ENCODE measurements around the gene URM1.

Gene URM1

DNA sequence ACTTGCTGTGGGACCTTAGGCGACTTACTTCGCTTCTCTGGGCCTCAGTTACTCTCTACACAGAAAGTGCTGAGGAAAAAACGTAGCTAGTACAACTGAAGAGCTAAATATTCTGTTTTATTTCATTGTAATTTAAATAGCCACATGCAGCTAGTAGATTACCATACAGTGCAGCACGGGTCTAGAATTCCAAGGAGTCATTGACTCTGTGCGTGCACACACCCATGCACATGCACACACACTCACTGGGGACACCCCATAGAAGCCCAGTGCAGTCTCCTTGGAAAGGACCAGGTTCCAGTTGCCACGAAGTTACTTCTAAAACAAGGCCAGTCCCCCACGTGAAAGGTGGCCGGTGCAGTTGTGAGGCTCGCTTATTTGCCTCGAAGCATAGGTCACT lies 17.0 kb downstream of the URM1 start:
- DNase-seq: no peak

DNA sequence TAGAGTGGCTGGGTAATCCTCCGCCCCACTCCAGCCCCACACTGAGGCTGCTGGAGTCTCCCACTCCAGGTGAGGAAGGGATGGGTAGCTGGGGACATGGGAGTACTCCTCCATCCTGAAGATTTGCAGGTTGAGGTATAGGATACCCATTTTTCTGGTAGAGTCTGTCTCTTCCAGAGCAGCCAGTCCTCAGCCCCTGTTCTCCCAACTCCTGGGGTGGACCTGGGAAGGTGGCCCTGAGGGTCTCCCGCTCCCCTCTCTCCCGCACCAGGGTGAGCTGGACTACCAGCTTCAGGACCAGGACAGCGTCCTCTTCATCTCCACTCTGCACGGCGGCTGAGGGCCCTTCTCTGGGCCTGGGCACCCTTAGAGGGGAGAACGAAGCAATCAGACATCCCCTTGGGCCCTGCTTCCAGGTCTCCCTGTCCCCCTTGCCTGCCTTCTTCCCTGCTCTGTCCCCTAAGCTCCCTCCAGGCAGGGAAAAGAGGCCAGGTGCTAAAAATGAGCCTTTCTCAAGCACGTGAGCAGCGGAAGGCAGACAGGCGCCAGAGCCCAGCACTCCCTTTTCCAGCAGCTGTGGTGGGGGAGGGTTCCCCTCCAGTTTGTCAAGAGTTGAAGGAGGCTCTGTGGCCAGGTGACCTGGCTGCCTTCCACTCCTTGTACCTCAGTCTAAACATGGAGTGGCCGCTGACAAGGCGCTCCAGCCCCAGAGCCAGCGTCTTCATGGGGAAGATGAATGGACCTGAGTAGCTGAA lies 18.4 kb downstream of the URM1 start:
- no peak for DNase-seq

DNA sequence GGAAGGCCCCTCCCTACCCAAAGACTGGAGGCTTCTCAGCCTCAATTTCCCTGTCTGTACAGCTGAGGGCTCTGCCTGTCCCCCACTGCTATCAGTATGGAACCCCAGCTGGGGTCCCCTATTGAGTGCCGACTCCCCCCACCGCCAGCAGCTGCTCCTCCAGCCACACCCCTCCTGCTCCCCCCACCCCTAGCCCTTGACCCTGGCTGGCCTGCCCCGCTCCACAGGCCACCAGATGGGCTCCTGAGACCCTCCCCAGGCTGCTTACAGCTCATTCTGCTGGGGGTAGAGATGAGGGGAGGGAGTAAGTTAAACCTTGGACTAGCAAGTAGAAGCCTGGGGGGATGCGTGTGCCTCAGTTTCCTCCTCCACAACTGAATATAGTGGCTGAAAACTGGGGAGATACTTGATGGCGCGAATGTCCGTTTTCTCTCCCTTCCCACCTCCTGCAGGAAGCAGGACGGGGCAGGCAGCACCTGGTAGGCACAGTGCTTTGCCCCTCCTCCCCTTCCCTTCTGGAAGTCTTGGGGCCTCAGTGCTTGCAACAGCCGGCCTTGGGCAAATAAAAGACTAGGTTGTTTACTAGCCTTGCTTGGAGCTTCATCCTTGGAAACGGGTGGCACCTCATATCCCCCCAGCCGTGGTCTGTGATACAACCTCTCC lies 19.1 kb downstream of the URM1 start:
- DNase-seq: no peak

DNA sequence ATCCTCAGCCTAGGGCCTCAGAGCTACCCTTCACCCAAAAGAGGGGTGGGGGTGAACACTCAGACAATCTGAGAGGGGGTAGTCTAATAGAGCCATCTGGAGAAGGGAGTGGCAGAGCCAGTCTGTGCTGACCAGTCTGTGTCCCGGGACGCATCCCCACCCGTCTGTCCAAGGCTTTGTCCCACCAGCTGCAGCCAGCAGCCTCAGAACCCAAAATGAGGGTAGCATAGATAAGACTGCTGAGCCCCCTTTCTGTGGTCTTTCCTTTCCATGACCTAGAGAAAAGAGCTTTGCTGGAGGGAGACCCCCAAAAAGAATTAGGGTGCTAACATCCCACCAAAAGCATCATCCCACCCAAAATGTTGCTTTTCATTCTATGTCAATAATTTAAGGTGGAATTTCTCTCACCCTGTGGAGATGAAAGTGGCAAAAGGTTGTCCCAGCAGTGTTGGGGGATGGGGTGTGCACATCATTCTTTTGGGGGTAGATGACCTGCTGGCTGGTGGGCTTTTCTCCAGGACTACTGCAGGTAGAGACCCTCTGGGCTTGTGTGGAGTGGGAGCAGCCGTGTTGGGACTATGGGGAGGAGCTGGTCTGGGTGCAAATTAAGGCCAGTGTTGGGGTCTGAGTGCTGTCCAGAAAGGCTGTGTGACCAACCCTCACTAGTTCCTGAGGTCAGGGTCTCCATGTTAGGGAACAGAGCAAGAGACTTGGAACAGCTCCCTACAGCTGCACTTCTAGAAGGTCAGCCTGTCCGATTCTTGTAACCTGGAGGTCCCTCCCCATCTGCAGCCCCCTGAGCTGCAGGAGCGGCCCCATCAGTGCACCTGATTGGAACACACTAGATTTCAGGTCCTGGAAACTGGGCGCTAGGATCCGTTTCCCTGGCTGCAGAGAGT lies 19.9 kb downstream of the URM1 start:
- DNase-seq: no peak

DNA sequence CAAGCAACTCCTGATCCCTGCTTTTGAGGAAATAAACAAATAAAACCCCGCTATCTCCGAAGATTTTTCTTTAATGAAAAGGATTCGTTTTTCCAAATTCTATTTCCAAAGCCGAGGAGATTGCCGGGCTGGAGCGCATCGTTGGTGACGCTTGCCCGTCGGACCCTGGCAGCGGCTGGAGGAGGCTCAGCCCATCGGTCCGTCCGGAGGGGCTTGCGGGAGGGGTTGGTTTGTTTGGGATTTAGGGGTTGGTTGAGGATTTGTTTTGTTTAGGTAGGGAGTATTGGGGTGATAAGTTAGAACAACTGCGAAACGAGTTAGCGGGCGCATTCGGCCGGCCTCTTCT lies 20.8 kb downstream of the URM1 start:
- DNase-seq: no peak

DNA sequence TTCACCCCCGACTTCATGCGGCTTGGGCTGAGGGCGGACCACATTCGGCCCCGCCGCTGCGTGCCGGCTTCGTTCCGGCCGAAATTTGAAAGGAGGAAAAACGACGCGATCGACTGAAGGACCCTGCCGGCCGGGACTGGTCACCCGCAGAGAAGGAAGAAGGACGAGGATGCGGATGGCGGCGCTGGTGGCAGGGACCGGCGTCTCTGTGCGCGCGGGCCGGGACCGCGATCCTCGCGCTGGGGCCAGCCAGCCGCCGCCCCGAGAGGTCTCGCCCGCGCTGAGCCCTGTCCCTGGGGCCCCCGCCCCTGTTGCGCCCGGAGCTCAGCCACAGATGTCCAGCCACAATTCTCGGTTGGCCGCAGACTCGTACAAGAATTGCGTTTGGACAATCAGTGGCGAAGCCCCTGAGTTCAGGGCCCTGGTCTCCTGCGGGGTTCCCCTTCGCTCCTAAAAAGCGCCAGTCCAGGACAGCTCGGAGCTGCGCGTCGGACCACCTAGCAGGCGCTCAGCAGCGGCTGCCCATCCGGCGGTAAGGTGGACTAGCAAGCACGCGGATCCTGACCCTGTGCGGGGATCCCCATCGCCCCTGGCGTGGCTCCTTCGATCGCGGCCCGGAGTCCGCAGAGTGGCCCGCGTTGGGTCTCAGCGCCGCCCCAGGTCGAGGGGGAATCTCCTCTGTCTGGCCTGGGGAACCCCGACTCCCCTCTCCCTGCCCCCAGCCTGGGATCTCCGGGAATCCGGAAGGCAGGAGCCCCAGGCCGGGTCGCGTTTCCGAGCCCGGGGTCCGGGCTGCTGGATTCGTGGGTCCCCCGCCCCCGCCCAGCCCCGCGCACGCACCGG lies 21.3 kb downstream of the URM1 start:
- no peak for DNase-seq

DNA sequence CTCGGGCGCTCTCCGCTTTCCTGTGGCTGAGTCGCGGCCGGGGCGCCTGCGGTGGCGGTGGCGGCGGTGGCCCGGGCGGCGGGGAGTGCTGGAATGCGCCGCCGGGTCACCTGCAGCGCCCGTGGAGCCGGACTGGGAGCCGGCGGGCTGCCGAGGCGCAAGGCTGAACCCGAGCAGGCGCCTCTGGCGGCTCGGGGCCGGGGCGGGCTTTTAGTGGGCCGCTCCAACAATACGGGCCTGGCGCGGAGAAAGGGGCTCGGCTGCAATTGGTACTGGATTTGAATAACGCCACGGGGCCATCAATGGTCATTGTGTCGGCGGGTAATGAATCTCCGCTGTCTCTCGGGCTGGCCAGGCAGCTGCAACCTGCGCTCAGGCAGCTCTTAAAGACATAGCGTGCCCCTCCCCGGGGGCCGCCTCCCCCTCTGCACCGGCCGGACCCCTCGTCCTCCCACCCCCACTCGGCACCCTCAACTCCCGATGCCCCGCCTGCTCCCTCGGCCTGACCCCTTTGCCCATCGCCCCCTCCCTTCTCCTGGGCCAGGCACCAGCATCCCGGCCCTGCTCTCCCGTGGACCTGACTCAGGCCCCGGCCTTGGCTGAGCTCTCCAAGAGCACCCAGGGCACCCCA lies 22.1 kb downstream of the URM1 start:
- DNase-seq: no peak

DNA sequence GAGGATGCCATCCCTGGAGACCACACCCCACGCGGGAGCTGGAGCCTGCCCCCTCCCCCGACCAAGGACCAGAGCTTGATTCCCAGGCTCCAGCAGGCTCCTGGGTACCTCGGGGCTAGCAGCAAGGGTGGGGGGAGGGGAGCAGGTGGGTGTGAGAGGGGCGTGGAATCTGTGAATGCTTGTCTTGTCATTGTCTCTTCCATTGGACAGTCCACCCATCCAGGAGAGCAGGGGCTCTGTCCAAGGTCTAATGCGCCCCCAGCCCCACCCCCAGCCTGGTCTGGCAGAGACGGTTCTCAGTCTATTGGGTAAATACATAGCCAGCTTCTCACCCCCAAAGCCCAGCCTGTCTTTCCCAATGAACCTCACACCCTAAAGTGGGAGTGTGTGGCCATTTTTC lies 22.8 kb downstream of the URM1 start:
- DNase-seq: no peak

DNA sequence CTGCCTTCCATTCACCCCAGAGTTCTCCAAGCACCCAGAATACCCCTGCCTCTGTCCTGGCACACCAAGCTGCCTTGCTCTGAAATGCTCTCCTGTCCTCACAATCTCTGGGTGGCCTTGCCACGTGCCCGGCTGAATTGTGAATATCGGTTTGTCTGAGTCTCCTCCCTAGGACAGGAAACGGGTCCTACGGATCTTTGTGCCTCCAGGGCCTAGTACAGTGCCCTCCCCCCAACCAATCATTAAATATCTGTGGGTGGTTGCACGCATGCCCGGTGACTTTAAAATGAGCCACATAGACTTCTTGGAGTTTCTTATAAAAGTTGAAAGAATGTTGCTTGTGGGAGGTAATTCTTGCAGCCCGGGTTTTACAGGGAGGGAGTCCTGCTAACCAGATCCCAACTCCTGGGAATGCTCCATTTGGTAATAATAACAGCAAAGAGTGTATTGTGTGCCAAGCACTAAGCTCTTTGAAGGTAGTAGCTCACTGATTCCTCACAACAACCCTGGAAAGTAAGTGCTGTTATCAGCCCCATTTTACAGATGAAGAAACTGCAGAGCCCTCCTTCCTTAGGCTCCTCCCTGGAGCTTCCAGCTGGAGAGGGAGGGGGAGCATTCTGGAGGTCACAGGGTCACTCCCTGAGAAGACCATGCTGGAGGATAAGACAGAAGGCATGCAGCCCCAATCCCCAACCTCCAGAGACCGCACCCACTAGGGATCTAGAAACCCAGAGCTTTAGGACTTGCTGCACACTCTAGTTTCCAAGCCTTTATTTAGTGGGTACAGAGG lies 23.4 kb downstream of the URM1 start:
- no peak for DNase-seq

DNA sequence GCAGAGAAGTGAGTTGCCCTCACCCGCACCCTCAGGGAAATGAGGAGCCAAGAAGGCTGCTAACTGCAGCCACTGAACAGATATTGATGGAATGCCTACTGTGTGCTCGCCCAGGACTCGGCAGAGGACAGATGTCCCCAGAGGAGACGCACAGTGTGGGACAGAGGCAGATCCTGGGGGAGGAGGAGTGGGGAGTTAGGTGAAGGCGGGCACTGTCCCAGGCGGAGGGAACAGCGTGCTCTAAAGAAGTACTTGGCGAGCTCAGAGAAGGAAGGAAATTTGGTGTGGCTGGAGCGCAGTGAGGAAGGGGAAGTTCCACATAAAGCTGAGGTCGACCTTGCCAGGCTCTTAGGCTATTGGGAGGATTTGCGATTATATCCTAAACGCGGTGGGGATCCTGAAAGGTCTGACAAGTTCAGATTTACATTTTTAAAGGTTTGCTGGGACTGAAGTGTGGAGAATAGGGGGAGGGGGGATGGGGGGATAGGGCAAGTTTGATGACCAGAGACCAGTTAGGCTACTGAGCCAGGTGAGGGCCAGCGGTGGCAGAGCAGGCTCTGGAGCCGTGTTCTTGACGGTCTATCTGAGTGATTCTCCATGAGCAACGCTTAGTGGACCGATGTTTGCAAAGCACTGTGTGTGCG lies 25.9 kb downstream of the URM1 start:
- no peak for DNase-seq

DNA sequence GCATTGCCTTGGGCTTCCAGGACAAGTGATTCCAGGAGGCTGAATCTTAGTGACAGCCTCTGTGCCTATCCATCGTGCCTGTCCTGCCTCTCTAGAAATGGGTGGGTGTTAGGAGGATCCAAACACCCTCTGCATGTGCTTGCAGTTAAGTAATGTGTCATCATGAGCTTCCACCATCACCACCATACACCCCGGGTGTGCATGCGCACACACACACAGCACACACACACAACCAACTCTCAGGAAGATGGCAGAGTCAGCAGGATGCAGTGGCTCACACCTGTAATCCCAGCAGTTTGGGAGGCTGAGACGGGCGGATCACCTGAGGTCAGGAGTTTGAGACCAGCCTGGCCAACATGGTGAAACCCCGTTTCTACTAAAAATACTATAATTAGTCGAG lies 26.7 kb downstream of the URM1 start:
- DNase-seq: no peak

DNA sequence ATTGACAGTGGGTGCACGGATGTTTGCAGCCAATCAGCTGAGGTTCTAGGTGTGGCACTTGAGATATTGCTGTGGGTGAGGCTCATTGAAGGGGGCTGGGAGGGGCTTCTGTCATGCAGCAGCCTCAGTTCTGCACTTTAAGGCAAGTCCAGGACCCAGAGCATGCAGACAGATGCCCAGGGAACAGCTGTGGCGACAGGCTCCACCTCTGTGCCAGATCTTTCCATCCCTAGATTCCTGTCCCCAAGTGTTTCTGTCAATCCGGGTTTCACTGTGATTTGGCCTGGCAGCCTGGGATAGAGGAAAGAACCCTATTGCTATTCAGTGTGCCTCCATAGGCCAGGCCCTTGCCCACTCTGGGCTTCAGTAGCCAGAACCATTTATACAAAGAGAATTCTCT lies 28.7 kb downstream of the URM1 start:
- no peak for DNase-seq

DNA sequence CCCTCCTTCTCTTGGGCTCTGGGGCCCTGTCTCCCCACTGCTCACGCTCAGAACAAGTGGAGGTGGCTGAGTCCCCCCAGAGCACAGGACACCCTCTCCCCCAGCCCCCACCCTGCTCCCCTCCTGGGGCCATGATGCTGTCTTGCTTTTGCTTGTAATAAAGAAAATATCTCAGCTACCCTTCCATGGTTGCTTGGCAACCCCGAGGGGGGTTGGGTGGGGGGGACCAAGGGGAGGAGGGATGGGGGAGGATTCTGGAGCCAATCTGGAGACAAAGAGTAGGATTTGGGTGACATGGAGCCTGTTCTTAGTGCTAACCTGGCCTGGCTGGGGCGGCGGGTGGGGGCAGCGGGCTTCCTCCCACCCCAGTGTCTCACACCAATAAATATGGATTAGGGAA lies 33.4 kb downstream of the URM1 start:
- no peak for DNase-seq

DNA sequence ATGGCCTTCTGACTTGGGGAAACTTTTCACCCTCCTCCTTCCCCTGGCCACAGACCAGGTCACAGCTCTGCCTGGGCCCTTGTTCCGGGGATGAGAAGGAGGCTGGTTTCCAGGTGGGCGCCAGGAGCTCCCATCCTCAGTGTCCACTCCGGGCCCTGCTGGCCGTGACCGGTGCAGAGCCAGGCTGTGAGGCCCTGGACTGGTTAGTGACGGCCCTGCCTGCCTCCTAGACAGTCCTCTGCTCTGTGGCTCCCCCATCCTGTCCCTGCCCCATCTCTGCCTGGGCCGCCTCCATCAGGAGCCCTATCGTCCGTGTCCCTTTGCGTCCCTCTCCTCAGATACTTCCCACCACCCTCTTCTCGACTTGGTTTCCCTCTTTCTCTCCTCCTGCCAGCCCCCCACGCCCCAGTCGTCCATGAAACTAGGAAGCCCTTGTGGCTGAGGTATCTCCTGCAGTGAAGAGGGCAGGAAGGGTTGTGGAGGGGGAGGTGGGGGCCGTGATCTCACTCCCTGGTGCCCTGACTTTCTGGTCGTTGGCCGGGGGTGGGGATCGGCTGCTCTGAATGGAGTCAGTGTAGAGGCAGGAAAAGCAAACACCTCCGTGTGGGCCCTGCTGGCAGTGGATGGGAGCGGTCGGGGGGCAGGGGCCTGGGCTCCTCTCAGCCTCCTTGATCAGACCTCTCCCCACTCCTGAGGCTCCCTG lies 34.1 kb downstream of the URM1 start:
- DNase-seq: no peak

DNA sequence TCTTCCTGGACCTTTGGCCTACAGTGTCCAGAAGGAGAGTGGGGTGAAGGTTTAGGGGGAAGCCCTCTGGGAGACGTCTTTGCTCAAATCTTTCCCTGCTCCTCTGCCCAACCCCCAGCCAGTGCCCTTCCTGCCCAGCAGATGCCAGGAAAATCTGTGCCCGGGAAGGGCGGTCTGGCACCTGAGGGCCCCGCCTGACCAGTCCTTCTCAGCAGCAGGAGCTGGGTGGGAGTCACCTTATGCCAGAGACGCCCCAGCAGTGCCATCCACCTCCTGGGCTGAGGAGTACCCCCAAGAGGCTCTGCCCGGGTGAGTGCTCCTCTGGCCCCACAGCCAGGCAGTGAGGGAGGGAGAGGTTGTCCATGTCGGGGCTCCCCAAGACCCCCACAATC lies 34.6 kb downstream of the URM1 start:
- no peak for DNase-seq

DNA sequence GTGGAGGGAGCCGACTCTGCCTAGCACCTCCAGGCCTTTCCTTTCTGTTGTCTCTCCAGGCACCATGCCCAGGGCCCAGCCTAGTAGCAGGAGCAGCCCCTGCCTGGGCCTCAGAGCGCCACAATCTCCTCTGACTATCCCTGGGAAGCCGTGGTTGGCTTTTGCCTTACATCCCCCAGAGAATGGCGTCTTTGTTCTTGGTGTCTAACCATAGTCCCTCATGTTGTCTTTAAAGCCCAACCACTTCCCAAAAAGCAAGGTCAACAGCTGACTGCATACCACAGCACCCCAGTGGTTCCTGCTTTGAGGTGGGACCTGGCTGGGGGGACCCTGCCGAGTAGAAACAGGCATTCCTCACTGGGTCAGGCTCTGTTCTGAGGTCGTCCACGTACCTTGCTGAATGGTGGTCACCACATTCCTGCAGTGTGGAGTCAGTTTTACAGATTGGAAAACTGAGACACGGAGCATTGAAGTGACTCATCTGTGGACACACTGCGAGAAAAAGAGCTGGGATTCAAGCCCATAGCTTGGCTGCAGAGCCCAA lies 35.7 kb downstream of the URM1 start:
- no peak for DNase-seq

DNA sequence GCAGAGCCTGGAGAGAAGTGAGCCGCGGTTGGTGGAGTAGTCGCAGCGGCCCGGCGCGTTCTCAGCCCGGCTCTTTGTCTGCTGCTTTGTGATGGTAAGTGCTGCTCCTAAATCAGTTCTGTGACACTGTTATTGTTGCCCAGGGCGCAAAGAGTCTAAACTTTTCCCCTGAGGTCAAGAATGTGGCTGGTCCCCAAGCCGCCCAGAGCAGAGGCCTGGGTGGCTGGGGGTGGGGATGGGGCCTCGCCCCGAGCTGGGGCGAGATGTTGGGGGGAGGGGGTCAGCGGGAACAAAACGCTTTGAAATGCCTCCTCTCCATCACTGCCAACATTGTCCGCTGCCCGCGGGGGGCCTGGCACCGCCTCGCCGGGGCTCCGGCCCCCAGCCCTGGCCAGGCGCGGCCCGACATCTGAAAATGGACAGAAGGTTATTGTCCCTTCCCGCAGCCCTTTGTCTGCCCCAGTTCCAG lies 37.8 kb downstream of the URM1 start:
- no peak for DNase-seq

DNA sequence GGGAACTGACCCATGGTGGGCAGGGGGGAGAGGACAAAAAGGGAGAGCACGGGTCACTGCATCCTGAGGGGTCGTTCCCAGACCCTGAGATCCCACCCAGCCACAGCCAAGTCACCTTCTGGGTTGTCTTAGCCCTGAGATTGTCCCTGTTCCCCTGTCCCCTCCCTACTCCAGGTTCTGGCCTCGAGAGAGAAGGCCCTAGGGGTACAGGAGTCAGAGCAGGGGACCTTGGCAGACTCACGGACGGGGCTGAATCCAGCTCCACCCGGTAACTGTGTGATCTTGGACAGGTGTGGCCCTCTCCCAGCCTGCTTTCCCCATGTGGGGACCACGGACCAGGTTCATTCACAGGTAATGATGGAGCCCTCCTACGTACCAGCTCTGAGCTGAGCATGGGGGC lies 38.3 kb downstream of the URM1 start:
- no peak for DNase-seq

DNA sequence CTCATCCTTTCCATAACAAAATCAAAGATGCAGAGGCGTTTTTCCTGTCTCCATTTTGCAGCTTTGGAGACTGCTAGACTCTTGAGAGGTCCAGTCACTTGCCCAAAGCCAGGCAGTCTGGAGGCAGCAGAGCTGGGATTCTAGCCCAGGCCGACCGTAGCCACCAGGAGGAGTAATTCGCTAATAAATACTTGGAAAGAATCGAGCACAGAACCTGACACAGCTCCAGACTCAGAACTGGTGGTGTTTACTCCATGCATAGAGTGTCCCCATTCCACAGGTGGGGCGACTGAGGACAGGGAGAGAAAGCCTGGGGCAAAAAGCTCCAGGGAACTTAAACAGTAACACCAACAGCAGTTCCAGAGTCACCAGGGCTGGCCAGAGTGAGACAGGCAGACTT lies 38.8 kb downstream of the URM1 start:
- no peak for DNase-seq

Measured in activated CD4-positive, alpha-beta T cell treated with anti-CD3 and anti-CD28 coated beads, Interleukin-2, amount 50 U/mL, for 1 hour (primary cell).